ENCODE results near the gene CHAT.

Gene CHAT

GRCh38 chr10:49612513-49613164 lies 1.2 kb upstream of the CHAT start:
- no peak for DNase-seq (ENCODE audit: low read depth in 2 of 2)

- no peak for DNase-seq (ENCODE audit: low read depth in 2 of 2)
Measured at GRCh38 chr10:49613165-49613881, 514 bp upstream of the CHAT start.

DNA sequence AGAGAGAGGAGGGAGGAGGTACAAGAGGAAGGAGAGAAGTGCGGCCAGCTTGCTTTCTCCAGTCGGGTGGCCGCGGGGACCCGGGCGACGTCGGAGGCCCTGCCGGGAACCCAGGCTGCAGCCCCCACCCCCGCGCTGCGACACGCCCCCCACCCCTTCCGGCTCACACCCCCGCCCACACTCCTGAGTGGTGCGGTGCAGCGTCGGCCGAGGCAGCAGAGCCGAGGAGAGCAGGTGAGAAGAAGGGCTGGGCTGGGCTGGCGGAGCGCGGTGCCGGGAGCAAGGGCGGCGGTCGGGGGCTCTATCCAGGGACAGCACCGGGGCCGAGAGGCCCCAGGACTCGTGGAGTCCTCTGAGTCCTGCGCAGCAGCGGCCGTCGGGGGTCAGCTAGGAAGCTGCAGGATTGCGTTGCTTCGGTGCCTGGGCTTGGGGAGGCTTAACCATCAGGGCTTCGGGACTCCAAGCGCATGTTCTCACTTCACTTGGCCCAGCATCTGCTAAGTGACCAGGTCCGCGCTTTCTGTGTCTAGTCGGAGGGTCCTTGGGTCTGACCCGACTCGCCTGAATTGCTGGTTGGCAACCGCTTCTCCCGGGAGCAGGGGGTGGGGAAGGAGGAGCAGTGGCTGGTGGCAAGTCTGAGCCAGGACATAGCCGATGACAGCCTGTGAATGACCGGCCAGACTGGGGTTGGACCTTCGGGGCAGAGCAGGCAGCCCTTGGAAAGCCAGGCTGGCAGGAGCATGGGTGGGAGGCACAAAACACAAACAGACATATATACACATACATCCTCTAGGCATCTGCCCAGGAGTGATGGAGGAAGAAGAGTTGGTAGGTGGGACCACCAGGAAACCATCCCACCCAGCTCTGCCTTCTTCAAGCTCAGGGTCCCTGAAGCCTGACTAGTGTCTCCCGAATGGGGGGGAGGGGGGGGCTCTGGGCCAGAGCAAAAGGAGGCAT lies 683 bp downstream of the CHAT start:
- no peak for DNase-seq (ENCODE audit: low read depth in 2 of 2)

DNA sequence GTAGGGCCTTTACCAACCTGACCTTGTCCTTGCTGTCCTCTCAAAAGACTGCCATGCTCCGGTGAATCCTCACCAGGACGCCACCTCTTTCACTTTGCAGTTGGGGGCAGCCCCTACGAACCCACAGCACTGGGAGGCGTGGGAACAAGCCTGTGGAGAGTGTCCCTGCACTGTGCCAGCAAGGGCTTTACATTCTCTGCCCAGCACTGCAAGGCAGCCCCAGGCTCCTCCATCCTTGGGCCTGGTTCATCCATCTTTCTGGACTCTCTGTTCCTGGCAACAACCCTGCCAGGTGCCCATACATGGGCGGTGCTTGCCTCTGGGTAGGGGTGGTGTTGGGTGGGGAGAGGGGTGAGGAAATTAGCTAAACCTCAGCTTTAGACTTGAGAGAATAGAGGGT lies 1.4 kb downstream of the CHAT start:
- no peak for DNase-seq (ENCODE audit: low read depth in 2 of 2)

DNA sequence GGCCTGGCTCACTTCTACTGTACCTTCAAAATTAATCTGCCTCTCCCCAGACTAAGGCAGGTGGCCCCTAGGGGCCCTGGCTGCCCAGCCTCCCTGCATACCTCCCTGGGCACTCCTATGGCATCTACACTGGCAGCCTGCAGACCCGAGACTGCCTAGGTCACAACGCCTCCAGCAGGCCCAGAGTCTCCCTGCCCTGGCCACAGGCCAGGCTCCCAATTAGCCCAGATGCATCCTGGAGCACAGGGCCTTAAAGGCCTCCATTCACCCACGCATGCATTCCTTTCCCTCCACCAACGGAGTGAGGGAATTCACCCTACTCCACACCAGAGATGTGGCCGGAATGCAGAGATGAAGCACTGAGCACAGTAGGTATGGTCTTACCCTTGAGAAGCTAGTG lies 1.9 kb downstream of the CHAT start:
- no peak for DNase-seq (ENCODE audit: low read depth in 2 of 2)

GRCh38 chr10:49616421-49617101 lies 2.7 kb downstream of the CHAT start:
- no peak for DNase-seq (ENCODE audit: low read depth in 2 of 2)

GRCh38 chr10:49617121-49618020 lies 3.5 kb downstream of the CHAT start:
- no peak for DNase-seq (ENCODE audit: low read depth in 2 of 2)

DNA sequence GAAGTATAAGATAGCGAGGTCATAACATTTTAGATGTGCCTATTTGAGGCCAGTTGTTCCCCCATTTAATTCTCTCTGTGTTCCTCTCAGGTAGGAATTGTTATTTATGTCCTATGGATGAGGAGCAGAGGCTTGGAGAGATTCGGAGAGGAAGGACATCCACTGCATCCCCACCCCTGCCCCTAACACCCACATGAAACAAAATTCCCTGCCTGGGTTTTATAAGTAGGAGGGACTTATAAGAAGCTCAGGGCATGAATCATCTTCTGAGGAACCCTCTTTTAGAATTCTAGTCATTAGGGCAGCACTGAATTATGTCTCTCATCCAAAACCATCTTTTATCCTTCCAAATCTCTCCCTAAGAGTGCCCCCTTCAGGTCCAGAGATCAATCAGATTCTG lies 5.0 kb downstream of the CHAT start:
- no peak for DNase-seq (ENCODE audit: low read depth in 2 of 2)

DNA sequence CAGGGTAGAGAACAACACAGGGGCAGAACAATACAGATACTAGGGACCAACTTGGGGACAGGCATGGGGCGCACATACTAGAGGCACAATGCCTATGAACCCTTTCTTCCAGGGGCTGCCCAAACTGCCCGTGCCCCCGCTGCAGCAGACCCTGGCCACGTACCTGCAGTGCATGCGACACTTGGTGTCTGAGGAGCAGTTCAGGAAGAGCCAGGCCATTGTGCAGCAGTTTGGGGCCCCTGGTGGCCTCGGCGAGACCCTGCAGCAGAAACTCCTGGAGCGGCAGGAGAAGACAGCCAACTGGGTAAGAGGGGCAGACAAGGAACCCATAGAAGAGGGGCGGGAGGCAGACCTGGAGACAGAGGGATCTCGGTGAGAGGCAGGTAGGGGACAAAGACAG lies 5.8 kb downstream of the CHAT start:
- DNase-seq (ENCODE audit: low read depth in 2 of 2) = no peak

- no peak for DNase-seq (ENCODE audit: low read depth in 2 of 2)
Measured at GRCh38 chr10:49620286-49620810, 6.5 kb downstream of the CHAT start.

GRCh38 chr10:49620841-49621378 lies 7.1 kb downstream of the CHAT start:
- DNase-seq (ENCODE audit: low read depth in 2 of 2) = no peak

DNA sequence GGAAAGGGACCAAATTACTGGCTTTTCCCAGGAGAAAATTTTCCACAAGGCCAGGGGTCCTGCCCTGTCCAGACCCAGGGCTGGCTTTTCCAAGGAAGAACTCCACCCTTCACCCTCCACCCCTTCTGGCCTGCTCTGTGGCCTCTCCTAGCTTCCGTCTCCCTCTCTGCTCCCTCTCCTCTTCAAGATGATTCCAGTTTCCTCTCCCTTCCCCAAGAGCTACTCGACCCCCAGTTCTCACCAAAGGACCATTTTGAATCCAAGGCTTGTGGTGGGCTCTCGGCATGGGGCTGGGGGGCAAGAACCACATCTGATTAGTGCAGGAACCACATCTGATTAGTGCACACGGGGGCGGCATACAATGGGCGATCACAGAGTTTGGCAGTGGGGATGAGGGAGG lies 7.7 kb downstream of the CHAT start:
- no peak for DNase-seq (ENCODE audit: low read depth in 2 of 2)

- no peak for DNase-seq (ENCODE audit: low read depth in 2 of 2)
Measured at GRCh38 chr10:49622426-49623425, 8.9 kb downstream of the CHAT start.

DNA sequence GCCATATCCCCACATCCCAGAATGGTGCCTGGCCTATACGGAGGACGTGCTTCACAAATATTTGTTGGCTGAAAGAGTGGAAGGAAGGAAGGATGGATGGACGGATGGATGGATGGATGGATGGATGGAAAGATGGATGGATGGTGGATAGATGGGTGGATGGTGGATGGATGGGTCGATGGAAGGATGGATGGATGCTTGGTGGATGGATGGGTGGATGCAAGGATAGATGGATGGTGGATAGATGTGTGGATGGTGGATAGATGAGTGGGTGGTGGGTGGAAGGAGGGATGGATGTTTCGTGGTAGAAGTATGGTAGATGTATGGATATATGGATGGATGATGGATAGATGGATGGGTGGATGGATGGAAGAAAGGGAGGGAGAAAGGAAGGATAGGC lies 10.8 kb downstream of the CHAT start:
- DNase-seq (ENCODE audit: low read depth in 2 of 2) = no peak

GRCh38 chr10:49625411-49625810 lies 11.6 kb downstream of the CHAT start:
- DNase-seq (ENCODE audit: low read depth in 2 of 2) = no peak

DNA sequence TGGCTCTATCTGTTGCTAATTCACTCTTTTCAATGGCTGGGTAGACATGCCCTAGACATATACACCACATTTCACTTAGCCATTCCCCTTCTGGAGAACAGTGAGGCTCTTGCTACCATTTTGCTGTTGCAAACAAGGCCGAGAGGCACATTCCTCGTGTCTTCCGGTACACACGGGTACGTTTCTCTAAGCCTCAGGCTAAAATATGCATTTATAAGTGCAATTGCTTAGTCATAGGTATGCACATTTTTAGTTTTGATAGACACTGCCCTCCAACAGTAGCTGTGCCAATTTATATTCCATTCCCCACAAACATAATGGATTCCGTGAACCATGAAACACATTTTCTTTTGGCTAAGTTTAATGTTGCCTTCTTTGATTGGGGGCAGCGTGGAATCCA lies 13.2 kb downstream of the CHAT start:
- DNase-seq (ENCODE audit: low read depth in 2 of 2) = no peak

- DNase-seq (ENCODE audit: low read depth in 2 of 2) = no peak
Measured at GRCh38 chr10:49627644-49628247, 13.9 kb downstream of the CHAT start.

DNA sequence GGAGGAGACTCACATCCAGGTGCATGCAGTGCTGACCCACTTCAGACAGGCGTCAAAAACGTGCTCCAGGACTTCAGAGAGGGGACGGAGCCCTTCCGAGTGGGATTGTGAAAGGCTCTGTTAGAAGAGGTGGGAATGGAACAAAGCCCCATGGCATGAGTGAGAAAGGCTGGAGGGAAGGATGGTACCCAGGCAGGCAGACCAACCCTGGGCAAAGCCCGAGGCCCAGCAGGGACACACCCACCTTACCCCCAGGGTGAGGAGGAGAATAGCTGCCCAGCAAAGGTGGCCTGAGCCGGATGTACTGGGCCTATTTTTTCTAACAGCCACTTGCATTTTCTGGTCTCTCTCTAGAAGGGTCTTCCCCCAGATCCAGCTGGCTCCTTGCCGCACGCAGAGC lies 14.8 kb downstream of the CHAT start:
- DNase-seq (ENCODE audit: low read depth in 2 of 2) = no peak

GRCh38 chr10:49629431-49629881 lies 15.6 kb downstream of the CHAT start:
- no peak for DNase-seq (ENCODE audit: low read depth in 2 of 2)

Measured in stimulated activated CD8-positive, alpha-beta memory T cell treated with anti-CD3 and anti-CD28 coated beads, Interleukin-7, amount 100 ng/mL, for 4 hours (primary cell).